Heart left ventricle (tissue), 16 donors: ENCODE measurements around the gene TMEM179B. TPM values are rescaled to one million over a fixed set of nuclear protein-coding genes. Genes with fewer than 3 reads are reported as not detected.

Experiments used
- ATAC-seq, 4 donors: fragments of 200-7000 bp; cut with Tn5 transposase; one replicate each; pipeline ENCODE4 v1.9.1; 2020 to 2022; ENCODE audit warnings: moderate library complexity in 4 of 4, mild to moderate bottlenecking in 3 of 4, moderate number of reproducible peaks in 1 of 4
- DNase-seq, 5 donors: peaks; one replicate each; pipeline ENCODE4 v3.0.0-alpha.2; 2020
- H3K27ac ChIP-seq, 12 donors: fragments of 200-600 bp; sonication (generic) in 4 of 12; one replicate each; pipeline versions ENCODE4 v1.5.0 to v1.8.0; 2016 to 2022; ENCODE audit warnings: mild to moderate bottlenecking in 2 of 12
- H3K27me3 ChIP-seq, 9 donors: fragments of 200-600 bp; sonication (generic) in 2 of 9; one replicate each; pipeline versions ENCODE4 v1.5.1 to v1.8.0; 2016 to 2022; ENCODE audit warnings: mild to moderate bottlenecking in 3 of 9
- H3K36me3 ChIP-seq, 9 donors: fragments of 200-600 bp; sonication (generic) in 2 of 9; one replicate each; pipeline versions ENCODE4 v1.5.0 to v1.8.0; 2018 to 2022; ENCODE audit warnings: mild to moderate bottlenecking in 2 of 9
- H3K4me1 ChIP-seq, 12 donors: fragments of 200-600 bp; sonication (generic) in 4 of 12; one replicate each; pipeline versions ENCODE4 v1.5.0 to v1.8.0; 2016 to 2022; ENCODE audit warnings: mild to moderate bottlenecking in 3 of 12
- H3K4me3 ChIP-seq, 12 donors: fragments of 200-600 bp; sonication (generic) in 4 of 12; one replicate each; pipeline versions ENCODE4 v1.5.0 to v1.8.0; 2017 to 2022; ENCODE audit warnings: mild to moderate bottlenecking in 9 of 12, moderate library complexity in 4 of 12
- H3K9me3 ChIP-seq, 12 donors: fragments of 200-600 bp; sonication (generic) in 4 of 12; one replicate each; pipeline versions ENCODE4 v1.5.0 to v1.8.0; 2016 to 2022; ENCODE audit warnings: mild to moderate bottlenecking in 1 of 12
- CTCF ChIP-seq, 12 donors: fragments of 200-600 bp; sonication (generic) in 4 of 12; IDR thresholded peaks; one replicate each; pipeline versions ENCODE4 v1.5.0 to v1.8.0; 2018 to 2022; ENCODE audit warnings: antibody characterized with exemption in 12 of 12, mild to moderate bottlenecking in 5 of 12
- POLR2A ChIP-seq, 2 donors: fragments of 450-650 bp; IDR thresholded peaks; one replicate each; pipeline ENCODE4 v1.6.1; 2017; ENCODE audit warnings: antibody characterized with exemption in 2 of 2, mild to moderate bottlenecking in 2 of 2, moderate library complexity in 2 of 2
- WGBS, 4 donors: extraction: QIAGEN DNeasy Blood & Tissue Kit in 2 of 4; methylation state at CpG; one replicate each; pipeline versions ENCODE4 v1.1.5 to v1.1.7; 2013 to 2018; 5-methylcytosine and 5-hydroxymethylcytosine counted together
- intact Hi-C, 10 donors: fragments of 100-400 bp; cut with DNase I; formaldehyde crosslinking; loops; one replicate each; pipeline versions ENCODE4 v1.11.1 to v1.14.2; 2022
- polyA plus RNA-seq, 2 donors: library from polyadenylated mRNA; stranded (reverse); fragments of 200-250 nt; gene quantifications; one replicate each; pipeline ENCODE4 v1.2.3, GENCODE V29; 2013
- total RNA-seq, 9 donors: library from RNA; depleted of rRNA in 2 of 9; stranded (reverse); fragments of >200 nt in 2 of 9; fragmentation: NEBNext Ultra II Directional in 3 of 9; extraction: Animal tissue kit (Norgen Biotek cat#: 25700) in 3 of 9; gene quantifications; one replicate each; pipeline versions ENCODE4 v1.1.0 to v1.2.4, GENCODE V29; 2016 to 2023
- donor health status: ischemic (EF 13 %, LVEDD 7.1; RV severe dilation, severe dysfunction).
- donor health status: healthy with polysubstance abuse.
- donor health status: DM: no; HTN: yes; CAD: no.
- donor health status: DM: no; HTN: no; CAD: no.
- donor health status: ischemic (EF 25% LVEDD 6.9; RV normal size, moderate dysfunction).
- donor health status: ischemic (EF 25% LVEDD 5.7; RV mildly dilated, moderate dysfunction).
- donor health status: healthy.
- donor health status: DM: yes; HTN: yes; CAD: no.
- donor health status: ischemic (EF 35%, LVEDD 5.7; RV mildly dilated, moderate dysfunction).
- donor health status: nonischemic (EF 11% LVEDD 7.7; RV severe dilation, severe dysfunction).
- donor health status: DM: yes; HTN: yes; CAD: no.
- donor health status: PGD.
- donor health status: ischemic (EF 29% LVEDD 5.4; RV normal size, mild dysfunction).
- donor health status: nonischemic (EF 23%, LVEDD 6.1; RV moderate dilation, normal function).

TMEM179B gene
- total and polyA plus RNA-seq, 11 donors: 14.7 to 47.3 (median 22.3) TPM

- H3K4me1 ChIP-seq: peaks cover 10 to 42% (median 29%) of the 10 kb centered on the region in 12 donors
- 0 to 1% (median 0%) methylated on average over 29 to 65 of the region's 65 CpGs for WGBS, 4 donors
- TF ChIP-seq POLR2A (IDR thresholded peaks at IDR 0.05) (peak; percentile 12 to 87), CTCF (IDR thresholded peaks at IDR 0.05) (no peak)
- H3K4me3 ChIP-seq: peak within 1 kb of the TSS; percentile 53 to 99 (median 93)
- ATAC-seq (peak; percentile 97 to 99 (median 98)), DNase-seq (peak; percentile 99 to 100 (median 100))
- H3K36me3 ChIP-seq: peaks cover 0 to 66% (median 56%) of the 10 kb centered on the region in 9 donors
- intact Hi-C loops: loop anchor here in 7 of 10 donors (1.0 to 5.0 kb wide), 4 partner anchors 26 to 45 kb away; partner anchors contain the start of genes TMEM223 (in 5 of the 7), NXF1 (in 1 of the 7) and TMEM179B (in 1 of the 7)
- H3K9me3 ChIP-seq: no peaks in the 10 kb centered on the region
- H3K27ac ChIP-seq: peak within 1 kb of the TSS; percentile 87 to 98 (median 95)
- no peaks in the 10 kb centered on the region for H3K27me3 ChIP-seq
These were observed 44.5 kb downstream of the TMEM179B start, which contains the start of gene STX5 for GRCh38 chr11:62831520-62832335. Gene STX5 (minus strand): TSS chr11:62832051. CDS start chr11:62831243, 808 bp downstream.

GRCh38 chr11:62832336-62833234, 45.4 kb downstream of the TMEM179B start, which contains the start of gene TEX54:
Gene TEX54 (minus strand): TSS chr11:62832841.
- Histone ChIP-seq H3K27me3 (no peaks in the 10 kb centered on the region), H3K4me1 (peaks cover 10 to 42% (median 29%) of the 10 kb centered on the region in 12 donors), H3K9me3 (no peaks in the 10 kb centered on the region), H3K36me3 (peaks cover 0 to 66% (median 53%) of the 10 kb centered on the region in 9 donors), H3K4me3 (peak within 1 kb of the TSS; percentile 53 to 99 (median 93)), H3K27ac (peak within 1 kb of the TSS; percentile 87 to 98 (median 95))
- peak in 3 of 4 donors; percentile 1 to 5 (median 1) for ATAC-seq
- TF ChIP-seq POLR2A (IDR thresholded peaks at IDR 0.05): no peak
- TF ChIP-seq CTCF (IDR thresholded peaks at IDR 0.05): no peak
- DNase-seq: peak in 4 of 5 donors; percentile 22 to 46 (median 36)
- intact Hi-C loops: loop anchor here in 6 of 10 donors (2.0 to 5.0 kb wide), 3 partner anchors 40 to 46 kb away; partner anchors contain the start of genes TMEM223 (in 5 of the 6) and TMEM179B (in 1 of the 6)
- WGBS, 4 donors: 6 to 16% (median 12%) methylated on average over 28 to 40 of the region's 40 CpGs

GRCh38 chr11:62835336-62835735, 48.1 kb downstream of the TMEM179B start:
- TF ChIP-seq CTCF (IDR thresholded peaks at IDR 0.05) (no peak), POLR2A (IDR thresholded peaks at IDR 0.05) (no peak)
- no peak overlapping the region for H3K27ac ChIP-seq
- intact Hi-C loops: loop anchor here in 1 of 10 donors (5.0 kb wide), 1 partner anchor 43 kb away; the partner anchor contains the start of gene TMEM223
- peaks cover 6 to 40% (median 24%) of the 10 kb centered on the region in 12 donors for H3K4me1 ChIP-seq
- WGBS, 4 donors: 82 to 87% (median 85%) methylated on average over 8 of the region's 8 CpGs
- peaks cover 0 to 46% (median 34%) of the 10 kb centered on the region in 9 donors for H3K36me3 ChIP-seq
- H3K9me3 ChIP-seq: no peaks in the 10 kb centered on the region
- H3K4me3 ChIP-seq: no peak overlapping the region
- ATAC-seq (no peak), DNase-seq (no peak)
- H3K27me3 ChIP-seq: no peaks in the 10 kb centered on the region
